ENCODE results near the gene ASIC4. TPM values are rescaled to one million over a fixed set of nuclear protein-coding genes. Genes with fewer than 3 reads are reported as not detected.

ASIC4 gene
- total RNA-seq, 1 experiment from 2014 or later, result 0.79 TPM

DNA sequence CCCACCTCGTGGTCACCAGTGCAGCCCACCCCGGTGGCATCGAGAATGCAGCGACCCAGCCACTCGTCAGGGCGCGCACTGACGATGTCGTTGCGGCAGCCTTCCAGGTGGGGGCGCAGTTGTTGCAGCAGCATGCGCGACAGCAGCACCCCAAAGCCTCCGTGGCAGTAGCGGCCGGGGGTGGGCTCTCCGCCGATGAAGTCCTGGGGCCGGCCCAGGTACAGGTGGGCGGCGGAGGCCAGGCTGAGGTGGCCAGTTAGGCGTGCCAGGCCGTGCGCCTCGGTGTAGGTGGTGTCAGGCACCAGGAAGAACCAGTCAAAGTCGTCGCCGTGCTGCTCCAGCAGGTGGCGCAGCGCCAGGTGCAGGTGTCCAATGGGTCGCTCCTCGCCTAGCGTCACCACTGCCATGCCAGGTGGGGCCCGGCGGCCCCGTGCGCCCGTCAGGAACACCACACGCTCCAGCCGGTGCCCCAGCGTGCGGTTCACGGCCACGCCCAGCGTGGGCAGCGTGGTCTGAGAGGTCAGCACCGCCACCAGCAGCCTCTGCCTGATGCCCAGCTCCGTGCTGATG, 27.4 kb downstream of the ASIC4 start (continued):
- TF ChIP-seq, protein P1, sequence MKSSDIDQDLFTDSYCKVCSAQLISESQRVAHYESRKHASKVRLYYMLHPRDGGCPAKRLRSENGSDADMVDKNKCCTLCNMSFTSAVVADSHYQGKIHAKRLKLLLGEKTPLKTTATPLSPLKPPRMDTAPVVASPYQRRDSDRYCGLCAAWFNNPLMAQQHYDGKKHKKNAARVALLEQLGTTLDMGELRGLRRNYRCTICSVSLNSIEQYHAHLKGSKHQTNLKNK (CRISPR knock-in tag; IDR thresholded peaks at IDR 0.05), result no peak
- TF ChIP-seq TCF7 (CRISPR knock-in tag; IDR thresholded peaks at IDR 0.05; ENCODE audit: low read depth) (no peak), IRF2 (CRISPR knock-in tag; IDR thresholded peaks at IDR 0.05; ENCODE audit: borderline replicate concordance, low read depth) (no peak), MXD4 (CRISPR knock-in tag; IDR thresholded peaks at IDR 0.05; ENCODE audit: borderline replicate concordance) (no peak), ETV6 (CRISPR knock-in tag; IDR thresholded peaks at IDR 0.05) (peak; percentile 74; the same call in 1 of the 2 replicates), FOXK1 (CRISPR knock-in tag; IDR thresholded peaks at IDR 0.05) (peak; percentile 83), FOXP1 (CRISPR knock-in tag; IDR thresholded peaks at IDR 0.05; ENCODE audit: borderline replicate concordance) (peak; percentile 94), ELF4 (CRISPR knock-in tag; IDR thresholded peaks at IDR 0.05; ENCODE audit: low read depth) (no peak), HMGA2 (CRISPR knock-in tag; IDR thresholded peaks at IDR 0.05) (no peak), E2F1 (CRISPR knock-in tag; IDR thresholded peaks at IDR 0.05) (no peak), JUN (CRISPR knock-in tag; IDR thresholded peaks at IDR 0.05) (no peak), USF2 (CRISPR knock-in tag; IDR thresholded peaks at IDR 0.05) (no peak), ZNF671 (CRISPR knock-in tag; IDR thresholded peaks at IDR 0.05) (no peak), ZNF416 (CRISPR knock-in tag; IDR thresholded peaks at IDR 0.05) (no peak), CREM (CRISPR knock-in tag; IDR thresholded peaks at IDR 0.05) (peak; percentile 72; the same call in 1 of the 2 replicates), SMAD4 (CRISPR knock-in tag; IDR thresholded peaks at IDR 0.05) (no peak), ZNF317 (CRISPR knock-in tag; IDR thresholded peaks at IDR 0.05; ENCODE audit: borderline replicate concordance, low read depth) (no peak), GRHL2 (CRISPR knock-in tag; IDR thresholded peaks at IDR 0.05; ENCODE audit: insufficient replicate concordance, severe bottlenecking) (no peak), ESRRA (CRISPR knock-in tag; IDR thresholded peaks at IDR 0.05; ENCODE audit: borderline replicate concordance) (no peak), ZNF425 (CRISPR knock-in tag; conservative IDR thresholded peaks at IDR 0.05) (no peak), OVOL2 (CRISPR knock-in tag; IDR thresholded peaks at IDR 0.05; ENCODE audit: borderline replicate concordance) (no peak)
- TF ChIP-seq, protein P2, sequence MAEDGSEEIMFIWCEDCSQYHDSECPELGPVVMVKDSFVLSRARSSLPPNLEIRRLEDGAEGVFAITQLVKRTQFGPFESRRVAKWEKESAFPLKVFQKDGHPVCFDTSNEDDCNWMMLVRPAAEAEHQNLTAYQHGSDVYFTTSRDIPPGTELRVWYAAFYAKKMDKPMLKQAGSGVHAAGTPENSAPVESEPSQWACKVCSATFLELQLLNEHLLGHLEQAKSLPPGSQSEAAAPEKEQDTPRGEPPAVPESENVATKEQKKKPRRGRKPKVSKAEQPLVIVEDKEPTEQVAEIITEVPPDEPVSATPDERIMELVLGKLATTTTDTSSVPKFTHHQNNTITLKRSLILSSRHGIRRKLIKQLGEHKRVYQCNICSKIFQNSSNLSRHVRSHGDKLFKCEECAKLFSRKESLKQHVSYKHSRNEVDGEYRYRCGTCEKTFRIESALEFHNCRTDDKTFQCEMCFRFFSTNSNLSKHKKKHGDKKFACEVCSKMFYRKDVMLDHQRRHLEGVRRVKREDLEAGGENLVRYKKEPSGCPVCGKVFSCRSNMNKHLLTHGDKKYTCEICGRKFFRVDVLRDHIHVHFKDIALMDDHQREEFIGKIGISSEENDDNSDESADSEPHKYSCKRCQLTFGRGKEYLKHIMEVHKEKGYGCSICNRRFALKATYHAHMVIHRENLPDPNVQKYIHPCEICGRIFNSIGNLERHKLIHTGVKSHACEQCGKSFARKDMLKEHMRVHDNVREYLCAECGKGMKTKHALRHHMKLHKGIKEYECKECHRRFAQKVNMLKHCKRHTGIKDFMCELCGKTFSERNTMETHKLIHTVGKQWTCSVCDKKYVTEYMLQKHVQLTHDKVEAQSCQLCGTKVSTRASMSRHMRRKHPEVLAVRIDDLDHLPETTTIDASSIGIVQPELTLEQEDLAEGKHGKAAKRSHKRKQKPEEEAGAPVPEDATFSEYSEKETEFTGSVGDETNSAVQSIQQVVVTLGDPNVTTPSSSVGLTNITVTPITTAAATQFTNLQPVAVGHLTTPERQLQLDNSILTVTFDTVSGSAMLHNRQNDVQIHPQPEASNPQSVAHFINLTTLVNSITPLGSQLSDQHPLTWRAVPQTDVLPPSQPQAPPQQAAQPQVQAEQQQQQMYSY (CRISPR knock-in tag; IDR thresholded peaks at IDR 0.05), result no peak
- TF ChIP-seq, protein P3, sequence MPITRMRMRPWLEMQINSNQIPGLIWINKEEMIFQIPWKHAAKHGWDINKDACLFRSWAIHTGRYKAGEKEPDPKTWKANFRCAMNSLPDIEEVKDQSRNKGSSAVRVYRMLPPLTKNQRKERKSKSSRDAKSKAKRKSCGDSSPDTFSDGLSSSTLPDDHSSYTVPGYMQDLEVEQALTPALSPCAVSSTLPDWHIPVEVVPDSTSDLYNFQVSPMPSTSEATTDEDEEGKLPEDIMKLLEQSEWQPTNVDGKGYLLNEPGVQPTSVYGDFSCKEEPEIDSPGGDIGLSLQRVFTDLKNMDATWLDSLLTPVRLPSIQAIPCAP (CRISPR knock-in tag; IDR thresholded peaks at IDR 0.05), result no peak
- TF ChIP-seq, protein P4, sequence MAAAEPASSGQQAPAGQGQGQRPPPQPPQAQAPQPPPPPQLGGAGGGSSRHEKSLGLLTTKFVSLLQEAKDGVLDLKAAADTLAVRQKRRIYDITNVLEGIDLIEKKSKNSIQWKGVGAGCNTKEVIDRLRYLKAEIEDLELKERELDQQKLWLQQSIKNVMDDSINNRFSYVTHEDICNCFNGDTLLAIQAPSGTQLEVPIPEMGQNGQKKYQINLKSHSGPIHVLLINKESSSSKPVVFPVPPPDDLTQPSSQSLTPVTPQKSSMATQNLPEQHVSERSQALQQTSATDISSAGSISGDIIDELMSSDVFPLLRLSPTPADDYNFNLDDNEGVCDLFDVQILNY (CRISPR knock-in tag; IDR thresholded peaks at IDR 0.05), result peak; percentile 15; the same call in 1 of the 2 replicates
- TF ChIP-seq, protein P5, sequence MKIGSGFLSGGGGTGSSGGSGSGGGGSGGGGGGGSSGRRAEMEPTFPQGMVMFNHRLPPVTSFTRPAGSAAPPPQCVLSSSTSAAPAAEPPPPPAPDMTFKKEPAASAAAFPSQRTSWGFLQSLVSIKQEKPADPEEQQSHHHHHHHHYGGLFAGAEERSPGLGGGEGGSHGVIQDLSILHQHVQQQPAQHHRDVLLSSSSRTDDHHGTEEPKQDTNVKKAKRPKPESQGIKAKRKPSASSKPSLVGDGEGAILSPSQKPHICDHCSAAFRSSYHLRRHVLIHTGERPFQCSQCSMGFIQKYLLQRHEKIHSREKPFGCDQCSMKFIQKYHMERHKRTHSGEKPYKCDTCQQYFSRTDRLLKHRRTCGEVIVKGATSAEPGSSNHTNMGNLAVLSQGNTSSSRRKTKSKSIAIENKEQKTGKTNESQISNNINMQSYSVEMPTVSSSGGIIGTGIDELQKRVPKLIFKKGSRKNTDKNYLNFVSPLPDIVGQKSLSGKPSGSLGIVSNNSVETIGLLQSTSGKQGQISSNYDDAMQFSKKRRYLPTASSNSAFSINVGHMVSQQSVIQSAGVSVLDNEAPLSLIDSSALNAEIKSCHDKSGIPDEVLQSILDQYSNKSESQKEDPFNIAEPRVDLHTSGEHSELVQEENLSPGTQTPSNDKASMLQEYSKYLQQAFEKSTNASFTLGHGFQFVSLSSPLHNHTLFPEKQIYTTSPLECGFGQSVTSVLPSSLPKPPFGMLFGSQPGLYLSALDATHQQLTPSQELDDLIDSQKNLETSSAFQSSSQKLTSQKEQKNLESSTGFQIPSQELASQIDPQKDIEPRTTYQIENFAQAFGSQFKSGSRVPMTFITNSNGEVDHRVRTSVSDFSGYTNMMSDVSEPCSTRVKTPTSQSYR (CRISPR knock-in tag; IDR thresholded peaks at IDR 0.05), result no peak

Measured in WTC11 (cell line).